ENCODE measurements around the gene KRT10. TPM values are rescaled to one million over a fixed set of nuclear protein-coding genes. Genes with fewer than 3 reads are reported as not detected.

KRT10 gene
- total RNA-seq, 1 donor from 2014 or later, result 25.6 TPM

DNA sequence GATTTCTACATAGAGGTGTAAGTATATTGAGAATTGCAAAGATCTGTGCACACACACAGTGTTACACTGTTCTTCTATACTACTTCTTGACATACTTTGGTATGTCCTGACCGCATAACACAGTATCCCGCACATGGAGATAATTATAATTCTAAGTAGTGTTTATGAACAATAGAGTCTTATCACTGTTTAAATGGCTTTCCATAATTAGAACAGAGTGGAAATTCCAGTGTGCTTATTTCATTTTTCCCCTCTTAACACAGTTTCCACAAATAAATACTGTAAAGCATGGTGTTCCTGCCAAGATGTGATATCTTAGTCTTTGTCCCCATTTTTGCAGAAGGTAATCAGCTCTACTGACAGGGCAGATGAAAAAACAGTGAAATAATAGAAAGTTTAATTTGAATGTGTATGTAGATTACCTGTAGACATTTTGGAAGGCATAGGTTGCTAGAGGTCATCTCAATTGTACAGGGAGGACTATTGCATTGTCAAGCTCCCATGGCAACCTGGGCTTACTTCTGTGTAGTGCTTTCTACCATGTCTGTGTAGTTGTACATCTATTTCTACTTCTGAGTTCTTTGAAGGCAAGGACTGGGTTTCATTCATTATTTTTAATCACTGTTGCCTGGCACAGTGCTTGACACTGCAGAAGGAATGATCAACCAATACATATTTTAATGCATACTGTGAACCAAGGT lies 12.5 kb downstream of the KRT10 start:
- intact Hi-C loops (cut with micrococcal nuclease), result no loop called here

- intact Hi-C loops (cut with micrococcal nuclease), result no loop called here
Observed at GRCh38 chr17:40806131-40806530, 16.3 kb downstream of the KRT10 start.

GRCh38 chr17:40803617-40804082 lies 18.8 kb downstream of the KRT10 start:
- intact Hi-C loops (cut with micrococcal nuclease), result loop anchor here (1.0 to 5.0 kb wide), 7 partner anchors 54 to 859 kb away; no protein-coding TSS in a partner anchor

DNA sequence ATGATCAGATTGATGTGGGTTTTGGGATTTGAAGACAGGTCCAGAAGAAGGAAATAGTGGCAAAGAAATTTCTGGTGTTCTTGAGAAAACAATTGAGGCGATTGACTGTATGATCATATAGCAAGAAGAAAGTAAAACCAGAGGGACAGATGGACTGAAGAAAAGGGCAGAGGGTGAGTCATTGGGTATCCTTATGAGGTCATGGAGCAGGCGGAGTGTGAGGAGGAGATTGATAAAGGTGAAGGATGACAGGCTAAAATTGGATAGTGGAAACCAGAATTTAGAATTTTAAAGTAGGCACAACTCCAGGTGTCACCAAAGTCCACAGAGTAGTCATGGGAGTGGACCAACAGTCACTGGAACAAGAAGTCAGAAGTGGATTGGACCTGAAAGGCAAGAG lies 21.3 kb downstream of the KRT10 start:
- intact Hi-C loops (cut with micrococcal nuclease), result loop anchor here (5.0 kb wide), 2 partner anchors 56 to 444 kb away; no protein-coding TSS in a partner anchor

- intact Hi-C loops (cut with micrococcal nuclease), result loop anchor here (5.0 kb wide), 2 partner anchors 57 to 443 kb away; no protein-coding TSS in a partner anchor
Observed at GRCh38 chr17:40800381-40800780, 22.0 kb downstream of the KRT10 start.

DNA sequence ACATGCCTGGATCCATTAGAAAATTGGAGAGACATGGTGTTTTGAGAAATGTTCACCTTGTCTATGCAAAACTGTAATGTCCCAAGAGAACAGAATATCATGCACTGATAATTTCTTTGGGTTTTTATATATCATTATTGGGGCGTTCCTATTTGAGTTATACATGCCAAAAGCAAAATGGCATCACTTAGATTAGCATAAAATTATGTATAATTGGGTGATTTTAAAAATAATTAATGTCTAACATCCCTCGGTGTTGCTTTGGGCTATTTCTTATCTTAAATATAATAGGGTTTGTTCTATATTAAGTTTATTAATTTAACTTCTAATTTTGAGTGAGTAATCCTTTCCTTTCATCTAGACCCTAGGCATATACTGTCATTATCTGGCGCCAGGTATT lies 22.6 kb downstream of the KRT10 start, which contains the start of gene KRT28:
KRT28 (minus strand) TSS at position 101 of the 400 bp plus-strand sequence; CDS start at position 35, 66 bp downstream.
- intact Hi-C loops (cut with micrococcal nuclease), result loop anchor here (5.0 kb wide), 2 partner anchors 57 to 443 kb away; no protein-coding TSS in a partner anchor

DNA sequence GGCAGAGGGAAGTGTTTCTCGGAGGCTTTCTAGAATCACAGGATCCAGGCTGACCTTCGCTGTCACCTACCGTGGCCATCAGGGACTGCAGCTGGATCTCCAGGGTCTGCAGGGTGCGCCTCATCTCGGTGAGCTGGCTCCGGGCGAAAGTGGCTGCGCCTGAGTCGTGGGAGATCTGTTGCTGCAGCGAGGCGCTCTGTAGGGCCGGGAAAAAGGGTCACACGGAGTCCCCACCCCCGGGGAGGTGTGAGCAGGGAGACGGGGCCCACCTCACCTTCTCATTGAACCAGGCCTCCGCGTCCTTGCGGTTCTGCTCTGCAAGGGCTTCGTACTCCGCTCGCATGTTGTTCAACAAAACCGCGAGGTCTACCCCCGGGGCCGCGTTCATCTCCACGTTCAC lies 25.6 kb downstream of the KRT10 start:
- intact Hi-C loops (cut with micrococcal nuclease), result no loop called here

- intact Hi-C loops (cut with micrococcal nuclease), result no loop called here
Observed at GRCh38 chr17:40795019-40795667, 27.3 kb downstream of the KRT10 start.

DNA sequence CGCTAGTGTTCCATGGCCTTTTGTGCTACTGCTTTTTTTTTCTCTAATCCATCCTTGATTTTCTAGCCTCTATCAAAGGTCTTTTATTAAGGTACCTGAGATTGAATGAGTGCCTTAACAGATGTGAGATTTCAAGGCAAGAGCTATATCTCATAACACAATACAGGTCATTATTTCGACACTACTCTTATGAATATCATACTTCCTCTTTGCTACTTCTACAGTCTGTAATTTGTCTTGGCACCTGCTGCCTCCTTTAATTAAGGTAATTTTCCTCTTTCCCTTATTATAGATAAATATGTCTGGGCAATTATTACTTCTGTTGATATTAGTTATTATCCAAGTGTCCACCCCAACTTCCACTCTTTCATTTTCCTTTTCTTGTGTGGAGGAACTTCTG lies 27.9 kb downstream of the KRT10 start:
- intact Hi-C loops (cut with micrococcal nuclease), result no loop called here

DNA sequence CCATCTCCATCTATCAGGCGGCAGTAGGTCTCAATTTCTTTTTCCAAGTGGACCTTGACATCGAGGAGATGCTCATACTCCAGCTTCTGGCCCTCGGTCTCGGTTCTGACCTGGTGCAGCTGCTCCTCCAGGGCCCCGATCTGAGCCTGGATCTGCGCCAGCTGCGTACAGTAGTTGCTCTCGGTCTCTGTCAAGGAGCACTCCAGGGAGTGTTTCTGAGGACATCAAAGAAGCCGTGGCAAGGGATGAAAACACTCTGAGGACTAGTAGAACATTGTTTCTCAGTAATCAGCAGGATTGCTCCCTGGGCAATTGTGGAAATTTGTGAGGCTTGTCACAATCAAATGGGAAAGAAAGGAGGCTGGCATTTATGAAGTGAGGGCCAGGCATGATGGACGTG lies 28.6 kb downstream of the KRT10 start:
- intact Hi-C loops (cut with micrococcal nuclease), result no loop called here

GRCh38 chr17:40791787-40792436 lies 30.5 kb downstream of the KRT10 start:
- intact Hi-C loops (cut with micrococcal nuclease), result loop anchor here (1.0 kb wide), 1 partner anchor 172 kb away; no protein-coding TSS in a partner anchor

DNA sequence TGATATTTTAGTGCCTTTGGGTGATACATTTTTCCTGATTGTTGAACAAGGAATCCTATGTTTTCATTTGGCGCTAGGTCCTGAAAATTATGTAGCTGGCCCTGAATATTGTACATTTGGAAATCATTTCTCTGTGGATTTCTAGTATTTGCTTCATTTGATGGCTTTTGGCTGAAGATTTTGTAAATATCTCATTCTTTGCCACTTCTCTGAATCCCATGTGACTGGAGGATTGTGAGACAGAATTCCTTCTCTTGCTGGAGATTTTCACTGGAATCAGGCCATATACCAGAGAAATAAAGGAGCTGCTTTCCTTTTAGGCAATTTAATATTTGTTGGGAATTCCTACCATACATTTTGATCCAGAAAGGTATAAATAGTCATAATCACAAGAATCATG lies 31.3 kb downstream of the KRT10 start:
- intact Hi-C loops (cut with micrococcal nuclease), result no loop called here

DNA sequence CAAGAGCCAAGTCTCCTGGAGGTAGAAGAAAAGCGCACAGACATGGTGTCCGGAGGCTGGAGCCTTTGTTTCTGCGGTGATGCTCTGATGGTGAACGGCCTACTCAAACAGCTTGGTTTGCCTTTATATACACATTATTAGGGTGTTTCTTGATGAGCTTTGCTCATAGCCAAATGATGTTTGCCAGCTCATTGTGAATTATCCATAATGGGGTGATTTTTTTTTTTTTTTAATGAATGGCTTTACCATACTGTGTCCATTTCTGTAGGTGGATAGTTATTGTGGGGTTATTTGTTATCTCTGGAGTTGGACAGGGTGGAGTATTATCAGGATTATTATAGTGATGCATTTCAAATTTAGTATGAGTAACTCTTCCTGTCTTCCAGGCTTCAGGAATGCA lies 40.0 kb downstream of the KRT10 start, which contains the start of gene KRT27:
KRT27 (minus strand) TSS at position 101 of the 400 bp plus-strand sequence; CDS start at position 44, 57 bp downstream.
- intact Hi-C loops (cut with micrococcal nuclease), result no loop called here

DNA sequence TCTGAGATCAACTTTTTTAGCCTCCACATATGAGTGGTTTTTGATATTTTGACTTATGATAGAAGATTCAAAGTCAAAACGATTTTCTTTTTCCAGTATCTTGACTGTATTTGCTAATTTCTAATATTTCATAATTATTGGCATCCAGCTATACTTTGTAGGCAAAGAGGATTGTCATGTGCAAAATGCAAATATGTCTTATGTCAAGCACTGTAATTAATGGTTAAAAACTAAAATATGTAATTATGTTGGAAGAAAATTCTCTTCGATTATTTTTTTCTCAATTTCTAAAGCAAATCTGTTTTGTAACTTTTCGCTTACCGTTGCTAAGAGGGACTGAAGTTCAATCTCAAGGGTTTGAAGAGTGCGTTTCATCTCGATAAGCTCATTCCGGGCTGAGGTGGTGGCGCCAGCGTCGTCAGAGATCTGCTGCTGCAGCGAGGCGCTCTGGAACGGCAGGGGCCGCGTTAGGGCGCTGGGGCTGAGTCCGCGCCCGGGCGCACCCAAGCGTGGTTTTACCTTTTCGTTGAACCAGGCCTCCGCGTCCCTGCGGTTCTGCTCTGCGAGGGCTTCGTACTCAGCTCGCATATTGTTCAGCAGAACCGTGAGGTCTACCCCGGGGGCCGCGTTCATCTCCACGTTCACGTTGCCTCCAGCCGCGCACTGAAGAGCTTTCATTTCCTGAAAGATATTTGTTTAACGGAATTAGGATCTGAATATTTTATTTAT lies 43.1 kb downstream of the KRT10 start:
- intact Hi-C loops (cut with micrococcal nuclease), result no loop called here

DNA sequence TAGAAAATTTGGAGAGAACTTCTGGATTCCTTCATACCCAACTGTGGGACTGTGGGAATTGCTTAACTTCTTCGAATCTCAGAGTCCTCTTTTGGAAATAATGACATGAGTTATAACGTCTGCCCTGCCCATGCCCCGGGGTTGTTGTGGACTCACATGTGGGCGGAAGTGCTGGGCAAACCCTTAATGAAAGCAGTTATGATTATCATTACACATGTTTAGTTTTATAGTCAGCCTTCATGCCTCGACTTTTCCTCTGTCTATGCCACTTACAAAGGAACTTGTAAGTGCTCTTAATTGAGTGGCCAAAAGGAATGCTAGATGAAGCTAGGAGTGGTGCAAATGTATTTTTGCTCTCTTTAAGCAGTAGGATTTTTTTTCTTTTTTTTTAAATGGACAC lies 44.0 kb downstream of the KRT10 start:
- intact Hi-C loops (cut with micrococcal nuclease), result no loop called here

GRCh38 chr17:40777971-40778370 lies 44.4 kb downstream of the KRT10 start:
- intact Hi-C loops (cut with micrococcal nuclease), result no loop called here

DNA sequence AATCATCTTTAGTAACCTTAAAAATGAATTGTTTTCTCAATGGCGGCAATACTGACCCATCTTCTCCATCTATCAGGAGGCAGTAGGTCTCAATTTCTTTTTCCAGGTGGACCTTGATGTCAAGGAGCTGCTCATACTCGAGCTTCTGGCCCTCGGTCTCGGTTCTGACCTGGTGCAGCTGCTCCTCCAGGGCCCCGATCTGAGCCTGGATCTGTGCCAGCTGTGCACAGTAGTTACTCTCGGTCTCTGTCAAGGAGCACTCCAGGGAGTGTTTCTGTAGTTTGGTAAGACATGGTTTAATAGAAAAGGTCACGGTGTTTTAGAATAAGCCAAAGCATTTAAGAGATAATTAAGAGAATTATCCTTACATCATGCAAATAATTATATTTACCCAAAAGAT lies 45.0 kb downstream of the KRT10 start:
- intact Hi-C loops (cut with micrococcal nuclease), result no loop called here

GRCh38 chr17:40775945-40776344 lies 46.5 kb downstream of the KRT10 start:
- intact Hi-C loops (cut with micrococcal nuclease), result no loop called here

DNA sequence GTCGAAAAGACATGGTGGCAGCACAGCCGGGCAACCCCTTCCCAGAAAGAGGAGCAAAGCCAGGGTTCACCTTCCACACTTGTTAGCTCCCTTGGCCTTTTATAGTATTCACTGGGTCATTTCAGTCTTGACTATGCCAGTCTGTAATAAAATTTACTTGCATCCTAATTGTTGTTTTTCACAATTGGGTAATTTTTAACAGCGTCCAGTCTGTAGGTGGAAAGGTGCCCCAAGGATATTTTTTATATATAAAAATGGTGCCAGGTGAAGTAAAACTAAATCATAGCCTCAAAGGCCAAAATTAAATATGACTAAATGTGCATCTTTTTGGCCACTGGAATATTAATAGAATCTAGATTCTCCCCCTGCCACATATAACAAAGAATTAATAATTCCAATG lies 50.3 kb downstream of the KRT10 start, which contains the start of gene KRT26:
KRT26 (minus strand) TSS at position 101 of the 400 bp plus-strand sequence; CDS start at position 13, 88 bp downstream.
- intact Hi-C loops (cut with micrococcal nuclease), result no loop called here
